Type B pancreatic cell (in vitro differentiated cells): Measurements from ENCODE around the gene EPHB1. TPM values are rescaled to one million over a fixed set of nuclear protein-coding genes. Genes with fewer than 3 reads are reported as not detected.

ENCODE experiments used
- DNase-seq: peaks from one replicate; pipeline ENCODE4 v3.0.0; 2021; ENCODE audit warnings: mixed read lengths; ENCODE audit not compliant: unreplicated experiment; ENCODE audit errors: extremely low spot score
- H3K27ac Mint-ChIP-seq: 2 replicates; pipeline ENCODE4 v1.8.0; 2021; ENCODE audit warnings: mild to moderate bottlenecking, mixed read lengths
- H3K27me3 Mint-ChIP-seq: 2 replicates; pipeline ENCODE4 v1.8.0; 2021; ENCODE audit warnings: mixed read lengths
- H3K36me3 Mint-ChIP-seq: 2 replicates; pipeline ENCODE4 v1.8.0; 2021; ENCODE audit warnings: mixed read lengths
- H3K4me1 Mint-ChIP-seq: one replicate; pipeline ENCODE4 v1.8.0; 2021; ENCODE audit warnings: mixed read lengths; ENCODE audit not compliant: unreplicated experiment
- H3K4me3 Mint-ChIP-seq: 2 replicates; pipeline ENCODE4 v1.8.0; 2021; ENCODE audit warnings: mild to moderate bottlenecking, mixed read lengths
- H3K9me3 Mint-ChIP-seq: 2 replicates; pipeline ENCODE4 v1.8.0; 2021; ENCODE audit warnings: mixed read lengths
- CTCF ChIP-seq: fragments of 200-600 bp; sonication (generic); conservative IDR thresholded peaks from 2 replicates; pipeline ENCODE4 v1.5.0; 2021; ENCODE audit warnings: antibody characterized with exemption, mild to moderate bottlenecking
- total RNA-seq: library from RNA; stranded (reverse); gene quantifications from 2 replicates; pipeline ENCODE4 v1.2.1, GENCODE V29; 2021; ENCODE audit warnings: low replicate concordance

Gene EPHB1
- total RNA-seq, 1 donor from 2014 or later: 9.1 TPM

- H3K27me3 Mint-ChIP-seq: peaks cover 3% of the 10 kb centered on the region
- no peak overlapping the region for H3K27ac Mint-ChIP-seq
- DNase-seq: no peak
- H3K4me3 Mint-ChIP-seq: no peak overlapping the region
- TF ChIP-seq CTCF: no peak
- no peaks in the 10 kb centered on the region for H3K4me1 Mint-ChIP-seq
- no peaks in the 10 kb centered on the region for H3K36me3 Mint-ChIP-seq
- no peaks in the 10 kb centered on the region for H3K9me3 Mint-ChIP-seq
Measured at GRCh38 chr3:135072431-135072830, 277.4 kb downstream of the EPHB1 start.

- peaks cover 5% of the 10 kb centered on the region for H3K27me3 Mint-ChIP-seq
- H3K9me3 Mint-ChIP-seq: no peaks in the 10 kb centered on the region
- TF ChIP-seq CTCF: no peak
- H3K4me3 Mint-ChIP-seq: no peak overlapping the region
- no peaks in the 10 kb centered on the region for H3K4me1 Mint-ChIP-seq
- DNase-seq: no peak
- H3K27ac Mint-ChIP-seq: no peak overlapping the region
- H3K36me3 Mint-ChIP-seq: no peaks in the 10 kb centered on the region
Measured at GRCh38 chr3:135075157-135075556, 280.1 kb downstream of the EPHB1 start.

- no peak for TF ChIP-seq CTCF
- no peaks in the 10 kb centered on the region for H3K9me3 Mint-ChIP-seq
- no peaks in the 10 kb centered on the region for H3K36me3 Mint-ChIP-seq
- no peak overlapping the region for H3K27ac Mint-ChIP-seq
- no peaks in the 10 kb centered on the region for H3K4me1 Mint-ChIP-seq
- H3K4me3 Mint-ChIP-seq: no peak overlapping the region
- no peak for DNase-seq
- peaks cover 10% of the 10 kb centered on the region for H3K27me3 Mint-ChIP-seq
Measured at GRCh38 chr3:135076341-135076740, 281.3 kb downstream of the EPHB1 start.

GRCh38 chr3:135077186-135077585 lies 282.1 kb downstream of the EPHB1 start:
- Mint-ChIP-seq H3K27me3 (peaks cover 13% of the 10 kb centered on the region), H3K9me3 (no peaks in the 10 kb centered on the region), H3K4me1 (no peaks in the 10 kb centered on the region), H3K27ac (no peak overlapping the region), H3K4me3 (no peak overlapping the region), H3K36me3 (no peaks in the 10 kb centered on the region)
- TF ChIP-seq CTCF: no peak
- DNase-seq: no peak

GRCh38 chr3:135078283-135078682 lies 283.2 kb downstream of the EPHB1 start:
- H3K4me1 Mint-ChIP-seq: no peaks in the 10 kb centered on the region
- no peaks in the 10 kb centered on the region for H3K36me3 Mint-ChIP-seq
- no peak overlapping the region for H3K27ac Mint-ChIP-seq
- no peak for TF ChIP-seq CTCF
- H3K9me3 Mint-ChIP-seq: no peaks in the 10 kb centered on the region
- H3K4me3 Mint-ChIP-seq: no peak overlapping the region
- no peak for DNase-seq
- peaks cover 20% of the 10 kb centered on the region for H3K27me3 Mint-ChIP-seq

- H3K4me3 Mint-ChIP-seq: no peak overlapping the region
- no peaks in the 10 kb centered on the region for H3K4me1 Mint-ChIP-seq
- no peak for TF ChIP-seq CTCF
- H3K9me3 Mint-ChIP-seq: no peaks in the 10 kb centered on the region
- H3K36me3 Mint-ChIP-seq: no peaks in the 10 kb centered on the region
- no peak for DNase-seq
- H3K27me3 Mint-ChIP-seq: peaks cover 20% of the 10 kb centered on the region
- H3K27ac Mint-ChIP-seq: no peak overlapping the region
Measured at GRCh38 chr3:135079095-135079494, 284.0 kb downstream of the EPHB1 start.
